Measurements from ENCODE around the gene PALM2AKAP2.

Gene PALM2AKAP2

GRCh38 chr9:109775516-109775915, 4.5 kb upstream of the PALM2AKAP2 start (continued):
- no peak for TF ChIP-seq TSHZ2 (CRISPR knock-in tag; IDR thresholded peaks at IDR 0.05)
- TF ChIP-seq ZNF8 (CRISPR knock-in tag; IDR thresholded peaks at IDR 0.05), result no peak
- no peak for TF ChIP-seq CREB5 (CRISPR knock-in tag; IDR thresholded peaks at IDR 0.05; ENCODE audit: low read depth)
- no peak for TF ChIP-seq PPARA (CRISPR knock-in tag; IDR thresholded peaks at IDR 0.05; ENCODE audit: borderline replicate concordance)
- TF ChIP-seq ESRRG (CRISPR knock-in tag; IDR thresholded peaks at IDR 0.05), result no peak
- no peak for TF ChIP-seq TCF4 (CRISPR knock-in tag; IDR thresholded peaks at IDR 0.05; ENCODE audit: borderline replicate concordance)
- no peak for TF ChIP-seq ARNTL (CRISPR knock-in tag; IDR thresholded peaks at IDR 0.05; ENCODE audit: borderline replicate concordance, low read depth)

GRCh38 chr9:109776391-109776790, 3.6 kb upstream of the PALM2AKAP2 start:
- TF ChIP-seq OSR1 (CRISPR knock-in tag; IDR thresholded peaks at IDR 0.05), result no peak
- TF ChIP-seq ZFP3 (CRISPR knock-in tag; IDR thresholded peaks at IDR 0.05), result no peak
- no peak for TF ChIP-seq ESRRG (CRISPR knock-in tag; IDR thresholded peaks at IDR 0.05)
- no peak for ATAC-seq

- ATAC-seq, result peak; percentile 58
- TF ChIP-seq ZNF8 (CRISPR knock-in tag; IDR thresholded peaks at IDR 0.05) (no peak), TCF4 (CRISPR knock-in tag; IDR thresholded peaks at IDR 0.05; ENCODE audit: borderline replicate concordance) (no peak), PPARA (CRISPR knock-in tag; IDR thresholded peaks at IDR 0.05; ENCODE audit: borderline replicate concordance) (no peak)
Measured at GRCh38 chr9:109780453-109781033, 545 bp downstream of the PALM2AKAP2 start.

GRCh38 chr9:109781086-109781485, 1.1 kb downstream of the PALM2AKAP2 start:
- no peak for TF ChIP-seq ZFP30 (CRISPR knock-in tag; IDR thresholded peaks at IDR 0.05)
- TF ChIP-seq BACH2 (CRISPR knock-in tag; IDR thresholded peaks at IDR 0.05; ENCODE audit: borderline replicate concordance), result no peak
- TF ChIP-seq ISL1 (CRISPR knock-in tag; IDR thresholded peaks at IDR 0.05), result no peak
- TF ChIP-seq ZNF565 (CRISPR knock-in tag; conservative IDR thresholded peaks at IDR 0.05; ENCODE audit: low read depth), result no peak
- TF ChIP-seq OSR1 (CRISPR knock-in tag; IDR thresholded peaks at IDR 0.05), result no peak
- TF ChIP-seq CSDC2 (CRISPR knock-in tag; IDR thresholded peaks at IDR 0.05), result no peak
- TF ChIP-seq SNAI2 (CRISPR knock-in tag; IDR thresholded peaks at IDR 0.05), result no peak
- no peak for TF ChIP-seq TSHZ2 (CRISPR knock-in tag; IDR thresholded peaks at IDR 0.05)
- no peak for TF ChIP-seq ZC3H10 (CRISPR knock-in tag; IDR thresholded peaks at IDR 0.05)
- no peak for TF ChIP-seq ZFP3 (CRISPR knock-in tag; IDR thresholded peaks at IDR 0.05)
- no peak for TF ChIP-seq RARB (CRISPR knock-in tag; IDR thresholded peaks at IDR 0.05)
- TF ChIP-seq POU6F1 (CRISPR knock-in tag; IDR thresholded peaks at IDR 0.05; ENCODE audit: borderline replicate concordance, low read depth), result no peak
- no peak for TF ChIP-seq TOX (CRISPR knock-in tag; IDR thresholded peaks at IDR 0.05; ENCODE audit: borderline replicate concordance)
- TF ChIP-seq CREB5 (CRISPR knock-in tag; IDR thresholded peaks at IDR 0.05; ENCODE audit: low read depth), result no peak
- peak; percentile 25 for ATAC-seq

Data from SK-N-SH treated with all-trans-retinoic acid at 6 μM for 48 hours (cell line).